ENCODE data around the gene ANAPC2.

ANAPC2 gene

DNA sequence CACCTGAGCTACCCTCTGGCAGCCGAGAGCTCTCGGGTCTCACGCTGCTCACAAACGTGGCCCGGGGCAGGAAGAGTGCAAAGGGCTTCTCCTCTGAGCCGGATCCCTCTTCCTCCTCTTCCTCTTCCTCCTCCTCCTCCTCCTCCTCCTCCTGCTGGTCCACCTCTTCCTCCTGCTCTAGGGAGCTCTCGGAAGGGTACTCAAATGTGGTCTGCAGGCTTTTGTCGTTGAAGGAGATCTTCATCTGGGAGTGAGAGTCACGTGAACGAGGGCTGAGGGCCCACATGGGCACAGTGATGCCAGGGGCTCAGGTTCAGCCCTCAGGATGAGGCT, 4.1 kb upstream of the ANAPC2 start:
- H3K9ac ChIP-seq (ENCODE audit: low read depth, low read length): no peak overlapping the region
- peaks cover 30% of the 10 kb centered on the region for H3K79me2 ChIP-seq (ENCODE audit: insufficient read depth, low read length)

DNA sequence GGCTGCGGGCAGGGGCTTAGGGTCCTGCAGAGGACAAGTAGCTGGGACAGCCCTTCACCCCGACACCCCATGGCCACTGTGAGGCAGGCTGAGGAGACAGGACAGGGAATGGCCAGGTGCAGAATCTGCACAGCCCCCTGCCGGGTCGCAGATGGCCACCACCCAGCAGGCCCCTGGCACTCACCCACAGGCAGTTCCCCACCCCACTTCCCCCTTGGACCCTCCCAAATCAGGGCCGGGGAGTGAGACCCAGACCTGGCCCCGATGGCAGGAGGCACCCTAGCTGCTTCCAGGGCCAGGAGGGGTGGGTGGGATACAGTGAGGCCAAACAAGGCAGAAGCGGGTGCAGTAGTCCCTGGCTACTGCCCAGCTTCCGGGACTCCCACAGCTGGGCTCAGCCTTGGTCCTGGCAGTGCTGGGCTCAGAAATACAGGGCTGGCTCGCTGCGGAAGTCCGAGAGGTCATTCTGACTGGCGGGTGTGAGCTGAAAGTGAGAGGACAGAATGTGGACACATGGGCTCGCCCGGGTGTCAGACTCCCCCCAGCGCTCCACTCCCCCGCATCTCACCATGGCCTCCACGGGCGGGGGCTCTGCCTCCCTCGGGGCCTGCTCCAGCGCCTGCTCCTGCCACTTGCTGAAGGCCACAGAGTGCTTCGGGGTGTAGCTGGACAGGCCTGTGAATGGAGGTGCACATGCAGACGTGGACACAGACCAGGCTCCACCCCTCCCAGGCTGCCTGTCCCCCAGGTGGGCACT, 3.5 kb upstream of the ANAPC2 start:
- no peak for TF ChIP-seq EZH2 (IDR thresholded peaks at IDR 0.05; ENCODE audit: borderline replicate concordance, low read depth, low read length, severe bottlenecking)
- TF ChIP-seq, protein P1, sequence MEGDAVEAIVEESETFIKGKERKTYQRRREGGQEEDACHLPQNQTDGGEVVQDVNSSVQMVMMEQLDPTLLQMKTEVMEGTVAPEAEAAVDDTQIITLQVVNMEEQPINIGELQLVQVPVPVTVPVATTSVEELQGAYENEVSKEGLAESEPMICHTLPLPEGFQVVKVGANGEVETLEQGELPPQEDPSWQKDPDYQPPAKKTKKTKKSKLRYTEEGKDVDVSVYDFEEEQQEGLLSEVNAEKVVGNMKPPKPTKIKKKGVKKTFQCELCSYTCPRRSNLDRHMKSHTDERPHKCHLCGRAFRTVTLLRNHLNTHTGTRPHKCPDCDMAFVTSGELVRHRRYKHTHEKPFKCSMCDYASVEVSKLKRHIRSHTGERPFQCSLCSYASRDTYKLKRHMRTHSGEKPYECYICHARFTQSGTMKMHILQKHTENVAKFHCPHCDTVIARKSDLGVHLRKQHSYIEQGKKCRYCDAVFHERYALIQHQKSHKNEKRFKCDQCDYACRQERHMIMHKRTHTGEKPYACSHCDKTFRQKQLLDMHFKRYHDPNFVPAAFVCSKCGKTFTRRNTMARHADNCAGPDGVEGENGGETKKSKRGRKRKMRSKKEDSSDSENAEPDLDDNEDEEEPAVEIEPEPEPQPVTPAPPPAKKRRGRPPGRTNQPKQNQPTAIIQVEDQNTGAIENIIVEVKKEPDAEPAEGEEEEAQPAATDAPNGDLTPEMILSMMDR (IDR thresholded peaks at IDR 0.05; ENCODE audit: borderline replicate concordance, extremely low read depth, low read length, poor library complexity, severe bottlenecking): no peak
- peaks cover 34% of the 10 kb centered on the region for H3K79me2 ChIP-seq (ENCODE audit: insufficient read depth, low read length)
- H3K4me2 ChIP-seq (ENCODE audit: insufficient read depth, low read length): no peak overlapping the region
- H3K27ac ChIP-seq (ENCODE audit: low read length): no peak overlapping the region
- H3K36me3 ChIP-seq (ENCODE audit: insufficient read depth, low read length): peaks cover 32% of the 10 kb centered on the region
- H3K9ac ChIP-seq (ENCODE audit: low read depth, low read length): no peak overlapping the region
- ATAC-seq (ENCODE audit: insufficient read depth, low read depth): no peak
- no peaks in the 10 kb centered on the region for H3K9me3 ChIP-seq (ENCODE audit: insufficient read depth, low read length, severe bottlenecking)
- H4K20me1 ChIP-seq (ENCODE audit: insufficient read depth, low read length): peaks cover 31% of the 10 kb centered on the region
- DNase-seq: no peak
- H3K4me3 ChIP-seq (ENCODE audit: low read depth in 1 of 2, low read length in 2 of 2): no peak overlapping the region
- H3K4me1 ChIP-seq (ENCODE audit: insufficient read depth, low read length): peaks cover 30% of the 10 kb centered on the region
- H3K27me3 ChIP-seq (ENCODE audit: insufficient read depth, low read length, poor library complexity): no peaks in the 10 kb centered on the region
- H2AFZ ChIP-seq (ENCODE audit: low read depth, low read length): no peak overlapping the region

More for the DNA sequence above, 4.1 kb upstream of the ANAPC2 start:
- TF ChIP-seq, protein P1 (IDR thresholded peaks at IDR 0.05; ENCODE audit: borderline replicate concordance, extremely low read depth, low read length, poor library complexity, severe bottlenecking): no peak
- TF ChIP-seq EZH2 (IDR thresholded peaks at IDR 0.05; ENCODE audit: borderline replicate concordance, low read depth, low read length, severe bottlenecking): no peak
- Histone ChIP-seq H3K4me1 (ENCODE audit: insufficient read depth, low read length) (peaks cover 26% of the 10 kb centered on the region), H3K4me3 (ENCODE audit: low read depth in 1 of 2, low read length in 2 of 2) (no peak overlapping the region), H3K9me3 (ENCODE audit: insufficient read depth, low read length, severe bottlenecking) (no peaks in the 10 kb centered on the region), H3K36me3 (ENCODE audit: insufficient read depth, low read length) (peaks cover 28% of the 10 kb centered on the region), H3K27ac (ENCODE audit: low read length) (no peak overlapping the region), H2AFZ (ENCODE audit: low read depth, low read length) (no peak overlapping the region), H3K4me2 (ENCODE audit: insufficient read depth, low read length) (no peak overlapping the region), H3K27me3 (ENCODE audit: insufficient read depth, low read length, poor library complexity) (no peaks in the 10 kb centered on the region), H4K20me1 (ENCODE audit: insufficient read depth, low read length) (peaks cover 29% of the 10 kb centered on the region)
- ATAC-seq (ENCODE audit: insufficient read depth, low read depth) (no peak), DNase-seq (no peak)

DNA sequence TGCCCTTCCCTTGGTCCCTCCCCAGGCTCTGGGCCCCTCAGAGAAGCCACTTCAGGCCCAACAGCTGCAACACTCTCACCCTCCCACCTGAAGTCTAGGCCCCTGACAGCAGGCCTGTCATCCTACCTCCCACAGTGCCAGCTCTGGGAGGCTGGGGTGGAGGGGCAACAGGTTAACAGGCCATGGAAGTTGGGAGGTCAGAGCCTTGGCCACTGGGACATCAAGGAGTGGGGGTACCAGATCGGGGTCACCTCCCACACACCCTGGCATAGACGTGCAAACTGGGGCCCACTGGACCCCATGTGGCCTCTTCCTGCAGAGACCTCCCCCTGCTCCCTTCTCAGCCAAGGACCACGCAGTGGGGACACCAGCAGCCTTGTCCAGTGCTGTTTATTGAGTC, 2.9 kb upstream of the ANAPC2 start:
- no peak overlapping the region for H3K9ac ChIP-seq (ENCODE audit: low read depth, low read length)
- H3K4me3 ChIP-seq (ENCODE audit: low read depth in 1 of 2, low read length in 2 of 2): no peak overlapping the region
- H3K4me2 ChIP-seq (ENCODE audit: insufficient read depth, low read length): no peak overlapping the region
- peaks cover 36% of the 10 kb centered on the region for H3K4me1 ChIP-seq (ENCODE audit: insufficient read depth, low read length)
- no peaks in the 10 kb centered on the region for H3K27me3 ChIP-seq (ENCODE audit: insufficient read depth, low read length, poor library complexity)
- H3K9me3 ChIP-seq (ENCODE audit: insufficient read depth, low read length, severe bottlenecking): no peaks in the 10 kb centered on the region
- no peak overlapping the region for H3K27ac ChIP-seq (ENCODE audit: low read length)
- TF ChIP-seq EZH2 (IDR thresholded peaks at IDR 0.05; ENCODE audit: borderline replicate concordance, low read depth, low read length, severe bottlenecking): no peak
- TF ChIP-seq, protein P1 (IDR thresholded peaks at IDR 0.05; ENCODE audit: borderline replicate concordance, extremely low read depth, low read length, poor library complexity, severe bottlenecking): no peak
- no peak for DNase-seq
- H2AFZ ChIP-seq (ENCODE audit: low read depth, low read length): no peak overlapping the region
- no peak for ATAC-seq (ENCODE audit: insufficient read depth, low read depth)
- H4K20me1 ChIP-seq (ENCODE audit: insufficient read depth, low read length): peaks cover 33% of the 10 kb centered on the region
- H3K79me2 ChIP-seq (ENCODE audit: insufficient read depth, low read length): peaks cover 41% of the 10 kb centered on the region
- peaks cover 39% of the 10 kb centered on the region for H3K36me3 ChIP-seq (ENCODE audit: insufficient read depth, low read length)

Measured in DND-41 (cell line).